GM18867 (cell line): ENCODE data around the gene FUT4.
"Not testable (repeated sequence)": the region's sequence is repeated elsewhere in the genome, so short reads cannot be mapped to it uniquely, and the experiment has no call there.

Experiments
- ATAC-seq: cut with Tn5 transposase; IDR thresholded peaks from one replicate; pipeline ENCODE4 v1.9.1; 2021; ENCODE audit warnings: mild to moderate bottlenecking, moderate library complexity; ENCODE audit not compliant: unreplicated experiment

FUT4 gene

DNA sequence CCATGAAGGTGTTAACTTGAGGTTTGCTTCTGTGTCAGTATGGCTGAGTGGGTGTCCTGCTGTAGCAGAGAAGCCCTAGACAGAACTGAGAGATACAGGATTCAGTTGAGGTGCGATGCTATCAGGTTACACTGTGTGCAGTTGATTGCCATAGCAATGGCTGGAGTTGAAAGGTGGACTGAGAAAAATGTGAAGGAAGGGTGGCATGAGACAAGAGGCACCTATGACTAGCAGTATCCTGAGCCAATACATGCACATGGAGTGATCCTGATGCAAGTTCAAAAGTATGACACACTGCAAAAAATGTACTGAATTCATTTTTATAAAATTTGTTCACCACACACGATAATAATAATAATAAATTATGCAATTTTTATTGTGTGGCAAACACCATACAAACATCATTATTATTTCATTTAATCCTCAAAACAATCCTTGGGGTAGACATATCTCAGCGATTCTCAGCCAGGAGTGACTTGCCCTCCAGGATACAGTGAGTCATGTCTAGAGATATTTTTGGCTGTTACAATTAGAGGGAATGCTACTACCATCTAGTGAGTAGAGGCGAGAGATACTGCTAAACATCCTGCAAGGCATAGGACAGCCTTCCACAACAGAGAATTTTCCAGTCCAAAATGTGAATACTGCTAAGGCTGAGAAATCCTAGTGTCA lies 19.6 kb downstream of the FUT4 start:
- ATAC-seq, result no peak

GRCh38 chr11:94563848-94564467 lies 20.2 kb downstream of the FUT4 start:
- ATAC-seq, result no peak

- ATAC-seq, result no peak
Measured at GRCh38 chr11:94567181-94567670, 23.5 kb downstream of the FUT4 start, which contains the start of gene PIWIL4. PIWIL4 (plus strand) TSS chr11:94567368; CDS start chr11:94567519, 151 bp downstream.

DNA sequence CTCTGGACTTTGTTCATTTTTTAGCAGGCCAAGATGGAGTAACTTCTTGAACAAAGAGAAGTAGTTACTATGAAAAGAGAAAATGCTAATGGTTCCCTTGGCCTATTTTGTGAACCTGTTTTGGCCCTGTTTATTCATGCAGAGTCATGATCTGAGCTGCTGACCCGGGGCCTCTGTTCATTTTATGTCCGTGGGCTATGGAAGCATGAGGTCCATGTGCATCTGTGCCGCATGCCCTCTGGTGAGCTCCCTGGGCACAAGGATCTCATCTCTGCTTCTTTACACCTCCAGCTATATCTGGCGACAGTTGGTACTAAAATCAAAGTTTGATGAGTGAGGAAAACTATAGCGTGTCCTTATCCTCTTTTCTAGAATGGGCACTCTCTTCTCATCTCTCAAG lies 24.5 kb downstream of the FUT4 start:
- ATAC-seq, result no peak

DNA sequence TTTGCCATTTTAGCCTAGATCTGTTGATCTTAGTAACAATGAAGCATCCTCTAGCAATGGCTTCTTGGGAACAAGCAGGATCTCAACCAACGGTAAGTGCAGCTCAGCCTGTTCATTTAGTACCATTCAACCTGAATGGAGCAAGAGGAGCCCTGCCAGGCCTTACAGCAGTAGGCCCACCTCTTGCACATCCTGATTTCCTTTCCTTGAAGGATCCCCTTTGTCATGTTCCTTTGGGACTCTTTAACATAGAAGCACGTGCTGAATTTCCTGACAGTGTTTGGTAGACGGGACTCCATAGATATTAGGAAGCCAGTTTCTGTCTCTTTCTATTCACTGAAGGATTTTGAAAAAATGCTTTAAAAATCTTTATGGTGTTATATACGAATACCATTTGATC lies 25.0 kb downstream of the FUT4 start:
- ATAC-seq, result no peak

DNA sequence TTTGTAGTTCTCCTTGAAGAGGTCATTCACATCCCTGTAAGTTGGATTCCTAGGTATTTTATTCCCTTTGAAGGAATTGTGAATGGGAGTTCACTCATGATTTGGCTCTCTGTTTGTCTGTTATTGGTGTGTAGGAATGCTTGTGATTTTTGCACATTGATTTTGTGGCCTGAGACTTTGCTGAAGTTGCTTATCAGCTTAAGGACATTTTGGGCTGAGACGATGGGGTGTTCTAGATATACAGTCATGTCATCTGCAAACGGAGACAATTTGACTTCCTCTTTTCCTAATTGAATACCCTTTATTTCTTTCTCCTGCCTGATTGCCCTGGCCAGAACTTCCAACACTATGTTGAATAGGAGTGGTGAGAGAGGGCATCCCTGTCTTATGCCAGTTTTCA lies 29.3 kb downstream of the FUT4 start:
- ATAC-seq, result not testable (repeated sequence)

GRCh38 chr11:94574193-94574961 lies 30.7 kb downstream of the FUT4 start:
- ATAC-seq, result no peak

DNA sequence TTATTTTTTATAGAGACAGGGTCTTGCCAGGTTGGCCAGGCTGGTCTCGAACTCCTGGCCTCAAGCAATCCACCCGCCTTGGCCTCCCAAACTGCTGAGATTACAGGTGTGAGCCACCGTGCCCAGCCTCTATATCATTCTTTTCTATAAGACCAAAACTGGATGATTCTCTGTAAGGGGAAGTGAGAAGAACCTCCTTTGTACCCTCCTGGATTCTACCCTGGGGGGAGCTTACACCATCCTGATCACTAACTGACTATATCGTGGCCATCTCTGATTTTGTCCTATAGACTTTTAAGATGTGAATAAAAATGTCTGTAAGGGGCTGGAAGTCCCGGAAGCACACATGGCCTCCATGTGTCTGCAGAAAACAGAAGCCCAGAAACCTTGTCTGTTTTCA lies 32.6 kb downstream of the FUT4 start:
- ATAC-seq, result no peak

DNA sequence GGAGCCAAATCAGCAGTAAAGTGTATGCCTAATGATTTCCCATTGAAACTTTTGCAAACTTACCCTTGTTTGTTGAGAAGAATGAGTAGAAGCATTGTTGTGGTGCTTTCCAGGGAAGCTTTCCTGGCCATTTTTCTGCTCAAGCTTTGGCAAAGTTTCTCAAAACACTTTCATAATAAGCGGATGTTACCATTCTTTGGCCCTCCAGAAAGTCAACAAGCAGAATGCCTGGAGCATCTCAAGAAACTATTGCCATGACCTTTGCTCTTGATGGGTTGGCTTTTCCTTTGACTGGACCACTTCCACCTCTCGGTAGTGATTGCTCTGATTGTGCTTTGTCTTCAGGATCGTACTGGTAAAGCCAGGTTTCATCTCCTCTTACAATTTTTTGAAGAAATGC lies 34.1 kb downstream of the FUT4 start:
- ATAC-seq, result no peak

GRCh38 chr11:94581926-94582325 lies 38.2 kb downstream of the FUT4 start:
- ATAC-seq, result peak; percentile 57

DNA sequence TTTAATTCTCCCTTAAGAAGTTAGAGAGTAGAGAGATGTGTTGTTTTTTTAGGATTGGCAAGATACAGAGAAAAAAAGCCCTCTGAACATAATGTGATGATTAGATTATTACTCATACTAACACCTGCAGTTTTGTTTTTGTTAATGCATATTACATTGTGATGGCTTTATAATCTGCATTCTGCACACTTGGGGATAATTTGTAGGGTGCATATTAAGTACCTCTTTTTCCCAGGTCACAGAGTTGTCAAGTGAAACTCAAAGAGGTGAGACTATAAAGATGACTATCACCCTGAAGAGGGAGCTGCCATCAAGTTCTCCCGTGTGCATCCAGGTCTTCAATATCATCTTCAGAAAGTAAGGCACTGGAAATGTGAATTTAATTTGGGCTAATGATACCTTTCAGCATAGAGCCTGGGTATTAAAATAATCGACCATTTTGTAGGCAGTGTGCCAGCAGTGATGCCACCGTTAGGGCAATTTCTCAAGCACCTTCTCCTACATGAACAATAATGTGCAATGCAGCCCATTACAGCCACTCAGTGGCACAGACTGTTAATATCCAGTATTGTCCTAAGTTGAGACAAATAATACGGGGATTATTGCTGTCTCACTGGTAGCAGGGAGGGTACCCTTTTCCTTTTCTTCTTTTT lies 39.6 kb downstream of the FUT4 start:
- ATAC-seq, result no peak

DNA sequence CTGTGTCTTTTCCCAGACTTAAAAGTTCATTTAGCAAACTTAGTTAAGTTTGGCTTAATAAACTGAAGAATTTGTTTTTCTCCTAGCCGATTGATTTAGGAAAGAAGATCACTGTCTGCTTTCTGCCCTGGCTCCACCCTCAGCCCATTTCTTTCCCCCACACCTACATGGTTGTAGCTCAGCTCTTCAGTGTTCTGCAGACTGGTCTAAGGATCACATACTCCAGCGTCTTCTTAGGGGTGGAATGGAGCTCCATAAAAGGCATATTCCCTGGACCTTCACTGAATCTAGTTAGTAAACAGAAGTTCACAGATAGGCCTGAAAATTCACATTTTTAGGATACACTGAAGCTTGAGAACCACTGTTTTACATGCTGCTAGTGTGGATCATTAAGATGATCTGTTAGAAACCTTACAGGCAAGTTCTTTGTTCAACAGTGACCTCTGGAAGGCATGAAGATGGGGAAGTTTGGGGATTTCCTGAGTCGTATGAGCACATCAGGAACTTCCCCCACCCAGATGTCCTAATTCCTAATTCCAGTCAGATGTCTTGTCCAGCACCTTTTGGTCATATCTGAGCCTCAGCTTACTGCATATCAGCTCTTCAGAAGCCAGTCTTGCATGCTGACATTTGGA lies 40.3 kb downstream of the FUT4 start:
- no peak for ATAC-seq

DNA sequence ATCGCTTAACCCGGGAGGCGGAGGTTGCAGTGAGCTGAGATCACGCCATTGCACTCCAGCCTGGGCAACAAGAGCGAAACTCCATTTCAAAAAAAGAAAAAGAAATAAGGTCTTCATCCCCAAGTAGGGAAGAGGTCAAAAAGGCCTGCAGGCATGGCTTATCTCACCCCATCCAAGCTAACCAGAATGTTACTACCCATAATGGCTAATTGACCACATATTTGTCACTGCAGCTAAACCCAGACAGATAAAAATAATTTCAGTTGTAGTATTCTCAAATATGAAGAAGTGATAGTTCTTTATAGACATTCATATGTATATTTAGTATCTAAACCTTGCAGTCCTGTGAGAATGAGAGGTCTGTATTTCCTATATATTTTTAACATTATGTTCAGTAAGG lies 41.3 kb downstream of the FUT4 start:
- ATAC-seq, result no peak

- ATAC-seq, result no peak
Measured at GRCh38 chr11:94585399-94585798, 41.7 kb downstream of the FUT4 start.

- no peak for ATAC-seq
Measured at GRCh38 chr11:94586546-94586945, 42.8 kb downstream of the FUT4 start.

DNA sequence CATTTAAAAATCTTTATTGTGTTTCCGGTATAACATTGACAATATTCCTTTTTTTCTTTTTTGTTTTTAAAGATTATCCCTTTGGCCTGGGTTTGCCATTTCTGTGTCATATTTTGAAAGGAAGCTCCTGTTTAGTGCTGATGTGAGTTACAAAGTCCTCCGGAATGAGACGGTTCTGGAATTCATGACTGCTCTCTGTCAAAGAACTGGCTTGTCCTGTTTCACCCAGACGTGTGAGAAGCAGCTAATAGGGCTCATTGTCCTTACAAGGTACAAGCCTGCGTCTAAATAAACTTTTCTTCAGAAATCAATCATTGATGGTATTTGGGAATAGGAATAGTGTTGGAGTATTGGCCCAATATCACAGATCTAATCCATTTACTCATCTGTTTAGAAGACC lies 43.3 kb downstream of the FUT4 start:
- ATAC-seq, result no peak

DNA sequence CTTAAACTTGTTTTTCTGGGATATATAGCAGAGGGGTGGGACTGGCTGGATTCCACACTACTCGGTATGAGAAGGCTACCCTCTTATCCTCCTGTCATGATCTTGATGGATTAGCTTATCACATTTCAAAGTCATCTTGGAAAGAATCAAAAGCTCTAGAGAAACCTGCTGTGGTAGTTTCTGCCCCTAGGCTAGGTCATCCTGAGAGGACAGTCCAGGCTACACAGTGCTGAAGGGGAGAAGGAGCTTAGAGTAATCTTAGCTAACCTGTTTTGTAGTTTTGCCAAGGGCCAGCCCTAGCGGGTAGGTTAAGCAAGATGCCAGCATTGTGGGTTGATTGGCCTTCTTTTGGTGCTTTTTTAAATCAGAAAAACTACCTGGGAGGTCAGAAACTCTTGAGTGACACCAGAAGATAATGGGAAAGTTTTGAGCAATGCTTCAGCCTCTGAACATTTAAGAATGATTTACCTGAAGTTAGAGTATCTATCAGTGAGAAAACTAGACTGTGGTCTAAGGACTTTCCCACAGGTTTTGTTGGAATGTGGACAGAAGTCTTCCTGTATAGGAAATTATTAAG lies 44.7 kb downstream of the FUT4 start:
- no peak for ATAC-seq

DNA sequence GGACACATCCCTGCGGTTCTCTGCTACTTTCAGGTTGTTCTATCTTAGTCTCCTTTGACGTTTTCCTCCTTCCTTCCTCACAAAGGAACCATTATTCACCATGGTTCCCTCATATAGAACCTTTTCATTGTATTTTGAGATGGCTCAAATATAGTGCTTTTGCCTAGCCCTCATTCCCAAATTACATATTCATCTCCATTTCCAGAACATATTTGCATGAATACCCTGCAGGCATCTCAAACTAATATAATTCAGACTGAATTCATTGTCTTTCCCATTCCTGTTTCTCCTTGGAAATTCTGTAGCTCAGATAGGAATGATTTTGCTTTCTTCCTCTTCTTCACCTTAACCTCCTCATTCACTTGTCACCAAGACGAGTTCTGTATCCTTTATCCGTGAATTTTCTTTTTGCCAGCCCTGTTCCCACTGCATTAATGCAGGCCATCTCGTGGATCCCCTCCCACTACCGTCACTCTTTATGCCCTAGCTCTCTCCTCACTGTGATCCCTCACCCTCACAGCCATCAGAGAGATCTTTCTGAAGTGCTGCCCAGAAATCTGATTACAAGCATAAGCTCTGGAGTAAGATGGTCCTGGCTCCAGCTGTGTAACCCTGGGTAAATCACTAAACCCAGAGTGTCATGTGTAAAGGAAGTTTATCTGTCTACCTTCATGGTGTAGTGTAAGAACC lies 46.8 kb downstream of the FUT4 start:
- no peak for ATAC-seq

DNA sequence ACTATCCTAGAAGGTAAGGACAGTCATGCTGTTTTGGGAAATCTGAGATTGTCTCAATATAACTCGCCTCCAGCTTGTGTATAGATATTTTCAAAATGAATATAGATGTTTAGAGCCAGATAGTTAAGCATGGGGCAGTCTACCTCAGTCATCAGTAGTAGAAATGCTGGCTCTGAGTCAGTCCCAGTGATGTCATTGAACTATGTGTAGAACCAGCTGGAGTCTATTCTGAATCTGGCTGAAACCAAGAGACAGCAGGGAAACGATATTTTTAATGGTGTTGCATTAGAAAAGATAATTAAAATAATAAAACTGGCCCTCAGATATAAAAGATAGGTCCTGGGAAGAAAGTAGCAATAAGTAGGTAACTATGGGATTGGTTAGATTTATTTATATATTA lies 49.3 kb downstream of the FUT4 start:
- ATAC-seq, result peak; percentile 89

- peak; percentile 62 for ATAC-seq
Measured at GRCh38 chr11:94595076-94595475, 51.4 kb downstream of the FUT4 start.
